Measurements from ENCODE around the gene TSC22D2.
A peak's percentile ranks its signal among the peaks of the same experiment; 100 is the strongest.

The TSC22D2 gene

DNA sequence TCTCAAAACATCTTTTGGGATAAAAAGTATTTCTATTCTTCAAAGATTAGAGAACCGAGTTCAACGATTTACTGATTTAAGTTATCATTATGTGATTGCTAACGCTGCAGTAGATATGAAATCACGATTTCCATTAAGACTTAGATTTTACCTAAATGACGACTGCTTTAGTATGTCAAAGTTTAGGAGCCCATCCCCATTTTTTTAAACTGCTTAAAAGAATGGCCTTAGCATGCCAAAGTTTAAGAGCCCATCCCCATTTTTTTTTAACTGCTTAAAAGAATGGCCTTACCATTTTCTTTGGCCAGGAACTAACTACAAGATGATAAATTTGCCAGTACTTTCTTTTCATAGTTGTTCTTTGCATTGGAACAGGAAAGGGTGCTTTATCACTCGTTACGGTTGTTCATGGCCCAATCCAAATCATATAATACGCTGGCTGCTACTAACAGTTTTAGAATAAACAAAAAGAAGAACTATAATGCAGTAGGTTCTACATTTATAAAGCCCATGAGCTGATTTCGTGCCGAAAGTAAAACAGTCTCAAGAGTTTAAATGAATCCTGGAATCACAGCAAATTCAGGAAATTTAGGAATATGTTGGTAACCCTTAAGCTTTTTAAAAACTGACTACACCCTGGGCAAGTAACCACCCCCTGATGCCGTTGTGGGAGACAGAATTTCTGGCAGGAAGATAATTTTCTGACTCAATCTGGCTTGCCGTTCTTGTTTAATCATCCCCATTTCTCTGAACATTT is 869 bp upstream of the TSC22D2 start:
- peak overlapping the region; percentile 94 for H3K27ac ChIP-seq (ENCODE audit: low read depth, low read length)

DNA sequence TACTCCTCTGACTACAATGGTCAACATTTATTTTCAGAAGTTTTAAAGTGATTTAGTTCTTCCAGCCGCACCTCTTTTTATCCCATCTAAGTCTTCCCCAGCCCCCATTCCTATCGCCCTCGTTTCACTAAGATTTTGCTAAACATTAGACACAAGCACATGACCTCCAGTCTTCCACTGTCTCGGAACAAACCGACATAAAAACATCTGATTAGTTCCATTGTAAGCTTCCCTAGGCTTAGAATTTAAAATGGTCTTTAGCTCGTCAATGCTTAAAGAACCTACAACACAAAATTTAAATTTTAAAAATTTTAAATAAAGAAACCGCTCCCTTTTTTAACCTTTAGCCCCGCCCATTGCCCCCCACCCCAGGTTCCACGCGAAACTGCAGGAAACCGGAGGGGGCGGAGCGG is 284 bp upstream of the TSC22D2 start:
- peaks cover 26% of the 10 kb centered on the region for H4K20me1 ChIP-seq (ENCODE audit: control insufficient read depth, insufficient read depth, low read depth, low read length)
- H3K79me2 ChIP-seq (ENCODE audit: control insufficient read depth, low read length) = peaks cover 41% of the 10 kb centered on the region
- no peaks in the 10 kb centered on the region for H3K9me3 ChIP-seq (ENCODE audit: control insufficient read depth, insufficient read depth, low read length)
- H3K4me1 ChIP-seq (ENCODE audit: control insufficient read depth, low read length) = peaks cover 14% of the 10 kb centered on the region
- TF ChIP-seq EZH2phosphoT487 (IDR thresholded peaks at IDR 0.05; ENCODE audit: borderline replicate concordance, low read length) = no peak
- TF ChIP-seq, protein P1, sequence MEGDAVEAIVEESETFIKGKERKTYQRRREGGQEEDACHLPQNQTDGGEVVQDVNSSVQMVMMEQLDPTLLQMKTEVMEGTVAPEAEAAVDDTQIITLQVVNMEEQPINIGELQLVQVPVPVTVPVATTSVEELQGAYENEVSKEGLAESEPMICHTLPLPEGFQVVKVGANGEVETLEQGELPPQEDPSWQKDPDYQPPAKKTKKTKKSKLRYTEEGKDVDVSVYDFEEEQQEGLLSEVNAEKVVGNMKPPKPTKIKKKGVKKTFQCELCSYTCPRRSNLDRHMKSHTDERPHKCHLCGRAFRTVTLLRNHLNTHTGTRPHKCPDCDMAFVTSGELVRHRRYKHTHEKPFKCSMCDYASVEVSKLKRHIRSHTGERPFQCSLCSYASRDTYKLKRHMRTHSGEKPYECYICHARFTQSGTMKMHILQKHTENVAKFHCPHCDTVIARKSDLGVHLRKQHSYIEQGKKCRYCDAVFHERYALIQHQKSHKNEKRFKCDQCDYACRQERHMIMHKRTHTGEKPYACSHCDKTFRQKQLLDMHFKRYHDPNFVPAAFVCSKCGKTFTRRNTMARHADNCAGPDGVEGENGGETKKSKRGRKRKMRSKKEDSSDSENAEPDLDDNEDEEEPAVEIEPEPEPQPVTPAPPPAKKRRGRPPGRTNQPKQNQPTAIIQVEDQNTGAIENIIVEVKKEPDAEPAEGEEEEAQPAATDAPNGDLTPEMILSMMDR (IDR thresholded peaks at IDR 0.05; ENCODE audit: low read depth, low read length, poor library complexity, severe bottlenecking) = no peak
- no peaks in the 10 kb centered on the region for H3K9me2 ChIP-seq (replicated peaks; ENCODE audit: control insufficient read depth, low read length)
- H3K4me3 ChIP-seq (ENCODE audit: low read length) = peak overlapping the region; percentile 98
- H3F3A ChIP-seq (ENCODE audit: control insufficient read depth, insufficient read depth) = no peaks in the 10 kb centered on the region; the same call in 1 of the 2 replicates
- peak overlapping the region; percentile 87 for H3K4me2 ChIP-seq (ENCODE audit: low read length)
- peak overlapping the region; percentile 94 for H3K27ac ChIP-seq (ENCODE audit: low read depth, low read length)
- peaks cover 36% of the 10 kb centered on the region for H3K36me3 ChIP-seq (ENCODE audit: control insufficient read depth, low read length)
- H3K27me3 ChIP-seq (ENCODE audit: control insufficient read depth, low read length) = no peaks in the 10 kb centered on the region

More for the DNA sequence above, 869 bp upstream of the TSC22D2 start:
- TF ChIP-seq EZH2phosphoT487 (IDR thresholded peaks at IDR 0.05; ENCODE audit: borderline replicate concordance, low read length) = no peak
- TF ChIP-seq, protein P1 (IDR thresholded peaks at IDR 0.05; ENCODE audit: low read depth, low read length, poor library complexity, severe bottlenecking) = no peak
- Histone ChIP-seq H3F3A (ENCODE audit: control insufficient read depth, insufficient read depth) (no peaks in the 10 kb centered on the region; the same call in 1 of the 2 replicates), H3K4me1 (ENCODE audit: control insufficient read depth, low read length) (peaks cover 12% of the 10 kb centered on the region), H3K27me3 (ENCODE audit: control insufficient read depth, low read length) (no peaks in the 10 kb centered on the region), H3K4me2 (ENCODE audit: low read length) (peak overlapping the region; percentile 87), H3K4me3 (ENCODE audit: low read length) (peak overlapping the region; percentile 98), H3K9me3 (ENCODE audit: control insufficient read depth, insufficient read depth, low read length) (no peaks in the 10 kb centered on the region), H3K9me2 (replicated peaks; ENCODE audit: control insufficient read depth, low read length) (no peaks in the 10 kb centered on the region), H3K79me2 (ENCODE audit: control insufficient read depth, low read length) (peaks cover 35% of the 10 kb centered on the region), H4K20me1 (ENCODE audit: control insufficient read depth, insufficient read depth, low read depth, low read length) (peaks cover 20% of the 10 kb centered on the region), H3K36me3 (ENCODE audit: control insufficient read depth, low read length) (peaks cover 30% of the 10 kb centered on the region)

DNA sequence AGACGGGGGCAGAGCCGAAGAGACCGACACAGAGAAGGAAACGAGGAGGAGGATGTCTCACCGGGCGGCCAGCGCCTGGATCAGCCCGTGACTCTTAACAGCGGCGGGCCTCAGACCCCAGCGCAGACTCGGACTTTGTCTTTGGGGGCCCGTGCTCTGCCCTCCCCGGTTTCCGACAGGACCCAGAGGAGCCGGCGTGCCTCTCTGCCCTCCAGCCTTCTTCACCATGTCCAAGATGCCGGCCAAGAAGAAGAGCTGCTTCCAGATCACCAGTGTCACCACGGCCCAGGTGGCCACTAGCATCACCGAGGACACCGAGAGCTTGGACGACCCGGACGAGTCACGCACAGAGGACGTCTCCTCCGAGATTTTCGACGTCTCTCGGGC is 1.0 kb downstream of the TSC22D2 start:
- peak overlapping the region; percentile 98 for H3K4me3 ChIP-seq (ENCODE audit: low read length)
- no peaks in the 10 kb centered on the region for H3K9me3 ChIP-seq (ENCODE audit: control insufficient read depth, insufficient read depth, low read length)
- peaks cover 27% of the 10 kb centered on the region for H3K4me1 ChIP-seq (ENCODE audit: control insufficient read depth, low read length)
- H3K9me2 ChIP-seq (replicated peaks; ENCODE audit: control insufficient read depth, low read length) = no peaks in the 10 kb centered on the region
- H3K36me3 ChIP-seq (ENCODE audit: control insufficient read depth, low read length) = peaks cover 47% of the 10 kb centered on the region
- no peak for TF ChIP-seq EZH2phosphoT487 (IDR thresholded peaks at IDR 0.05; ENCODE audit: borderline replicate concordance, low read length)
- TF ChIP-seq, protein P1 (IDR thresholded peaks at IDR 0.05; ENCODE audit: low read depth, low read length, poor library complexity, severe bottlenecking) = no peak
- H3K27me3 ChIP-seq (ENCODE audit: control insufficient read depth, low read length) = no peaks in the 10 kb centered on the region
- H3K27ac ChIP-seq (ENCODE audit: low read depth, low read length) = peak overlapping the region; percentile 94
- H4K20me1 ChIP-seq (ENCODE audit: control insufficient read depth, insufficient read depth, low read depth, low read length) = peaks cover 33% of the 10 kb centered on the region
- H3K79me2 ChIP-seq (ENCODE audit: control insufficient read depth, low read length) = peaks cover 54% of the 10 kb centered on the region
- peak overlapping the region; percentile 87 for H3K4me2 ChIP-seq (ENCODE audit: low read length)
- no peaks in the 10 kb centered on the region; the same call in 1 of the 2 replicates for H3F3A ChIP-seq (ENCODE audit: control insufficient read depth, insufficient read depth)

All from DOHH2 (cell line).